Measurements from ENCODE around the gene OR2F2. TPM values are rescaled to one million over a fixed set of nuclear protein-coding genes. Genes with fewer than 3 reads are reported as not detected.
A peak's percentile ranks its signal among the peaks of the same experiment; 100 is the strongest.

Gene OR2F2
- total RNA-seq, 2 donors from 2014 or later, result not detected

GRCh38 chr7:143901332-143901667 is 33.7 kb upstream of the OR2F2 start:
- H3K4me1 ChIP-seq (ENCODE audit: control insufficient read depth in 1 of 2, low read depth in 2 of 2), result peaks cover 12 to 24% of the 10 kb centered on the region in 2 donors
- ATAC-seq (ENCODE audit: insufficient number of reproducible peaks, low FRiP score, low read depth) (peak; percentile 9), DNase-seq (ENCODE audit: low spot score) (no peak)

GRCh38 chr7:143901668-143902331 is 33.2 kb upstream of the OR2F2 start, which contains the start of gene TCAF1:
Gene TCAF1 (minus strand): TSS chr7:143902176. CDS start chr7:143876608, 25,568 bp downstream.
- Histone ChIP-seq H3K36me3 (no peaks in the 10 kb centered on the region), H3K4me3 (peak within 1 kb of the TSS; percentile 79), H3K27me3 (replicated peaks; ENCODE audit: insufficient read depth) (no peaks in the 10 kb centered on the region), H3K4me1 (ENCODE audit: control insufficient read depth in 1 of 2, low read depth in 2 of 2) (peaks cover 12 to 24% of the 10 kb centered on the region in 2 donors), H3K27ac (peak within 1 kb of the TSS; percentile 78 to 89), H3K9me3 (no peaks in the 10 kb centered on the region)
- peak; percentile 83 for ATAC-seq (ENCODE audit: insufficient number of reproducible peaks, low FRiP score, low read depth)
- peak; percentile 30 for TF ChIP-seq CTCF (IDR thresholded peaks at IDR 0.05)
- DNase-seq (ENCODE audit: low spot score), result peak; percentile 87

More at GRCh38 chr7:143901332-143901667, 33.7 kb upstream of the OR2F2 start:
- Histone ChIP-seq H3K9me3 (no peaks in the 10 kb centered on the region), H3K27me3 (replicated peaks; ENCODE audit: insufficient read depth) (no peaks in the 10 kb centered on the region), H3K36me3 (no peaks in the 10 kb centered on the region), H3K27ac (peak overlapping the region; percentile 78 to 89), H3K4me3 (peak overlapping the region; percentile 79)
- TF ChIP-seq CTCF (IDR thresholded peaks at IDR 0.05), result no peak

GRCh38 chr7:143902332-143902899 is 32.6 kb upstream of the OR2F2 start:
- Histone ChIP-seq H3K27me3 (replicated peaks; ENCODE audit: insufficient read depth) (no peaks in the 10 kb centered on the region), H3K27ac (peak overlapping the region; percentile 78 to 89), H3K36me3 (no peaks in the 10 kb centered on the region), H3K4me3 (peak overlapping the region; percentile 79), H3K4me1 (ENCODE audit: control insufficient read depth in 1 of 2, low read depth in 2 of 2) (peaks cover 12 to 24% of the 10 kb centered on the region in 2 donors), H3K9me3 (no peaks in the 10 kb centered on the region)
- no peak for DNase-seq (ENCODE audit: low spot score)
- no peak for ATAC-seq (ENCODE audit: insufficient number of reproducible peaks, low FRiP score, low read depth)
- no peak for TF ChIP-seq CTCF (IDR thresholded peaks at IDR 0.05)

GRCh38 chr7:143905509-143905908 is 29.5 kb upstream of the OR2F2 start:
- no peak for DNase-seq (ENCODE audit: low spot score)
- H3K27ac ChIP-seq, result no peak overlapping the region

More at GRCh38 chr7:143905509-143905908, 29.5 kb upstream of the OR2F2 start:
- TF ChIP-seq CTCF (IDR thresholded peaks at IDR 0.05), result no peak
- ATAC-seq (ENCODE audit: insufficient number of reproducible peaks, low FRiP score, low read depth), result no peak
- H3K4me1 ChIP-seq (ENCODE audit: control insufficient read depth in 1 of 2, low read depth in 2 of 2), result peaks cover 8 to 10% of the 10 kb centered on the region in 2 donors
- no peaks in the 10 kb centered on the region for H3K36me3 ChIP-seq
- no peaks in the 10 kb centered on the region for H3K27me3 ChIP-seq (replicated peaks; ENCODE audit: insufficient read depth)
- no peak overlapping the region for H3K4me3 ChIP-seq
- H3K9me3 ChIP-seq, result no peaks in the 10 kb centered on the region

Measured in thoracic aorta (tissue), 2 donors.